Kidney (tissue), 14 donors: ENCODE data around the gene KASH5. TPM values are rescaled to one million over a fixed set of nuclear protein-coding genes. Genes with fewer than 3 reads are reported as not detected.

ENCODE experiments used
- DNase-seq, 5 donors: peaks; one replicate each; pipeline ENCODE4 v3.0.0-alpha.2; 2013 to 2020
- FAIRE-seq: peaks from 2 replicates; lab custom pipeline; 2012; peaks lifted over from hg19 to GRCh38; lab: Jason Lieb, UNC
- H3K27ac ChIP-seq, 2 donors: one replicate each; pipeline ENCODE4 v1.7.0; 2013; ENCODE audit warnings: low read depth in 2 of 2, low read length in 2 of 2, inconsistent platforms in 1 of 2
- H3K27me3 ChIP-seq: one replicate; pipeline ENCODE4 v1.7.1; 2013; ENCODE audit warnings: low read length, inconsistent platforms; ENCODE audit not compliant: control insufficient read depth, insufficient read depth
- H3K36me3 ChIP-seq, 3 donors: one replicate each; pipeline versions ENCODE4 v1.7.0 to v1.7.1; 2013; ENCODE audit warnings: low read length in 3 of 3, control low read depth in 1 of 3, inconsistent platforms in 1 of 3; ENCODE audit not compliant: insufficient read depth in 3 of 3, control insufficient read depth in 2 of 3
- H3K4me1 ChIP-seq, 3 donors: one replicate each; pipeline versions ENCODE4 v1.7.0 to v1.7.1; 2013; ENCODE audit warnings: low read length in 3 of 3, inconsistent platforms in 1 of 3, low read depth in 1 of 3; ENCODE audit not compliant: control insufficient read depth in 2 of 3, insufficient read depth in 2 of 3
- H3K4me3 ChIP-seq, 3 donors: one replicate each; pipeline versions ENCODE4 v1.7.0 to v1.8.1; 2013; ENCODE audit warnings: low read length in 3 of 3, control low read depth in 1 of 3, inconsistent platforms in 1 of 3
- H3K9ac ChIP-seq, 3 donors: one replicate each; pipeline versions ENCODE4 v1.7.0 to v1.7.1; 2013; ENCODE audit warnings: low read length in 3 of 3, control low read depth in 1 of 3, inconsistent platforms in 1 of 3
- H3K9me3 ChIP-seq, 3 donors: one replicate each; pipeline versions ENCODE4 v1.7.0 to v1.7.1; 2013; ENCODE audit warnings: low read length in 3 of 3, control low read depth in 1 of 3, inconsistent platforms in 1 of 3; ENCODE audit not compliant: control insufficient read depth in 2 of 3, insufficient read depth in 1 of 3
- intact Hi-C: fragments of 100-400 bp; cut with DNase I; formaldehyde crosslinking; loops from one replicate; pipeline ENCODE4 v1.11.1; 2022
- polyA plus RNA-seq: library from polyadenylated mRNA; stranded (reverse); fragments of 350-450 nt; fragmentation: Illumina TruSeq; extraction: RNeasy Lipid Tissue Mini Kit (QIAGEN cat#74804); gene quantifications from one replicate; pipeline ENCODE4 v1.2.3, GENCODE V29; 2014; ENCODE audit warnings: low read depth, low replicate concordance; ENCODE audit not compliant: insufficient read depth
- total RNA-seq: library from RNA; stranded (reverse); fragmentation: NEBNext Ultra II Directional; extraction: Animal tissue kit (Norgen Biotek cat#: 25700); gene quantifications from one replicate; pipeline ENCODE4 v1.2.1, GENCODE V29; 2021
- TF ChIP-seq, protein P1 (sequence below): IDR thresholded peaks from 3 replicates; pipeline ENCODE4 v1.5.1; 2012; ENCODE audit warnings: mild to moderate bottlenecking, moderate library complexity, borderline replicate concordance; ENCODE audit not compliant: insufficient read depth; ENCODE audit errors: extremely low read depth
- donor health status: control.
- donor health status: control.
- donor health status: control.
- donor health status: control.
- donor health status: control.
- donor health status: DM: yes; HTN: yes; CAD: no.
- donor health status: Normal renal cell carcinoma (clear cell type).

The KASH5 gene
- total and polyA plus RNA-seq, 2 donors from 2014 or later: not detected

DNA sequence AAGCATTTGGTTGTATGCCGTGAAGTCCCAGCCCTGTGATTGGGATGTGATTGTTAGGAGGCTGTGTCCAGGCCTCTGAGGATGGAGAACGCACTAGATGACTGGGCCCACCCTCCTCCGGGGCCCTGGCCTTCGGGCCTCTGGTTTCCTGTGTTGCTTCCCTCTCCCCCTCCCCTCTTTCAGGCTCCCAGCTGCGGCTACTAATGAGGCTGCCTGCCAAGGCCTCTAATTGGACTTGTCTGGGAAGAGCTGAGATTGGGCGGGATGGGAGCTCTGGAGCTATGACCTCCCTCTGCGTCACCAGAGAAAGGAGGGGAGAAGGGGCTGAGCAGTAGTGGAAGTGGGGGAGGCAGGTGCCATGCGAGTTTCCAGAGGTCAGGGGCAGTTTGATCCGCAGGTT lies 25.3 kb downstream of the KASH5 start:
- Histone ChIP-seq H3K27ac (no peak overlapping the region), H3K4me1 (no peaks in the 10 kb centered on the region), H3K9ac (no peak overlapping the region), H3K4me3 (no peak overlapping the region), H3K27me3 (no peaks in the 10 kb centered on the region), H3K9me3 (no peaks in the 10 kb centered on the region), H3K36me3 (no peaks in the 10 kb centered on the region)
- intact Hi-C loops: no loop called here
- DNase-seq: peak in 4 of 5 donors; percentile 79 to 96 (median 85)
- no peak for FAIRE-seq
- TF ChIP-seq, protein P1, sequence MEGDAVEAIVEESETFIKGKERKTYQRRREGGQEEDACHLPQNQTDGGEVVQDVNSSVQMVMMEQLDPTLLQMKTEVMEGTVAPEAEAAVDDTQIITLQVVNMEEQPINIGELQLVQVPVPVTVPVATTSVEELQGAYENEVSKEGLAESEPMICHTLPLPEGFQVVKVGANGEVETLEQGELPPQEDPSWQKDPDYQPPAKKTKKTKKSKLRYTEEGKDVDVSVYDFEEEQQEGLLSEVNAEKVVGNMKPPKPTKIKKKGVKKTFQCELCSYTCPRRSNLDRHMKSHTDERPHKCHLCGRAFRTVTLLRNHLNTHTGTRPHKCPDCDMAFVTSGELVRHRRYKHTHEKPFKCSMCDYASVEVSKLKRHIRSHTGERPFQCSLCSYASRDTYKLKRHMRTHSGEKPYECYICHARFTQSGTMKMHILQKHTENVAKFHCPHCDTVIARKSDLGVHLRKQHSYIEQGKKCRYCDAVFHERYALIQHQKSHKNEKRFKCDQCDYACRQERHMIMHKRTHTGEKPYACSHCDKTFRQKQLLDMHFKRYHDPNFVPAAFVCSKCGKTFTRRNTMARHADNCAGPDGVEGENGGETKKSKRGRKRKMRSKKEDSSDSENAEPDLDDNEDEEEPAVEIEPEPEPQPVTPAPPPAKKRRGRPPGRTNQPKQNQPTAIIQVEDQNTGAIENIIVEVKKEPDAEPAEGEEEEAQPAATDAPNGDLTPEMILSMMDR: no peak

- DNase-seq (no peak), FAIRE-seq (no peak)
- intact Hi-C loops: no loop called here
- Histone ChIP-seq H3K4me3 (no peak overlapping the region), H3K9me3 (no peaks in the 10 kb centered on the region), H3K36me3 (no peaks in the 10 kb centered on the region), H3K27me3 (peaks cover 5% of the 10 kb centered on the region), H3K27ac (no peak overlapping the region), H3K9ac (no peak overlapping the region), H3K4me1 (no peaks in the 10 kb centered on the region)
- TF ChIP-seq, protein P1: no peak
These were observed 26.2 kb downstream of the KASH5 start for GRCh38 chr19:49414256-49414655.

- Histone ChIP-seq H3K27ac (no peak overlapping the region), H3K9ac (no peak overlapping the region), H3K36me3 (no peaks in the 10 kb centered on the region), H3K9me3 (no peaks in the 10 kb centered on the region), H3K4me1 (no peaks in the 10 kb centered on the region), H3K27me3 (peaks cover 9% of the 10 kb centered on the region), H3K4me3 (no peak overlapping the region)
- TF ChIP-seq, protein P1: no peak
- intact Hi-C loops: no loop called here
- no peak for DNase-seq
- FAIRE-seq: no peak
These were observed 27.2 kb downstream of the KASH5 start for GRCh38 chr19:49415102-49415809.
